ENCODE data around the gene BBS1. TPM values are rescaled to one million over a fixed set of nuclear protein-coding genes. Genes with fewer than 3 reads are reported as not detected.

The BBS1 gene
- total RNA-seq, 1 donor from 2014 or later: 18.8 TPM

GRCh38 chr11:66473167-66473566, 37.3 kb upstream of the BBS1 start:
- H3K9ac ChIP-seq (ENCODE audit: low read length): no peak overlapping the region
- Mint-ChIP-seq H3K36me3 (ENCODE audit: low read depth, unreplicated experiment) (peaks cover 14% of the 10 kb centered on the region), H3K27ac (ENCODE audit: unreplicated experiment) (no peak overlapping the region), H3K4me1 (ENCODE audit: low read depth, unreplicated experiment) (no peaks in the 10 kb centered on the region), H3K4me3 (ENCODE audit: unreplicated experiment) (no peak overlapping the region), H3K27me3 (ENCODE audit: low read depth, unreplicated experiment) (peaks cover 2% of the 10 kb centered on the region), H3K9me3 (ENCODE audit: unreplicated experiment) (no peaks in the 10 kb centered on the region)
- no peaks in the 10 kb centered on the region for H3K79me2 ChIP-seq (ENCODE audit: insufficient read depth, low read length)
- no peak for FAIRE-seq
- no peak overlapping the region for H3K4me2 ChIP-seq (ENCODE audit: low read length)
- no peak for TF ChIP-seq EZH2 (IDR thresholded peaks at IDR 0.05; ENCODE audit: insufficient read depth, low read length)
- TF ChIP-seq, protein P1, sequence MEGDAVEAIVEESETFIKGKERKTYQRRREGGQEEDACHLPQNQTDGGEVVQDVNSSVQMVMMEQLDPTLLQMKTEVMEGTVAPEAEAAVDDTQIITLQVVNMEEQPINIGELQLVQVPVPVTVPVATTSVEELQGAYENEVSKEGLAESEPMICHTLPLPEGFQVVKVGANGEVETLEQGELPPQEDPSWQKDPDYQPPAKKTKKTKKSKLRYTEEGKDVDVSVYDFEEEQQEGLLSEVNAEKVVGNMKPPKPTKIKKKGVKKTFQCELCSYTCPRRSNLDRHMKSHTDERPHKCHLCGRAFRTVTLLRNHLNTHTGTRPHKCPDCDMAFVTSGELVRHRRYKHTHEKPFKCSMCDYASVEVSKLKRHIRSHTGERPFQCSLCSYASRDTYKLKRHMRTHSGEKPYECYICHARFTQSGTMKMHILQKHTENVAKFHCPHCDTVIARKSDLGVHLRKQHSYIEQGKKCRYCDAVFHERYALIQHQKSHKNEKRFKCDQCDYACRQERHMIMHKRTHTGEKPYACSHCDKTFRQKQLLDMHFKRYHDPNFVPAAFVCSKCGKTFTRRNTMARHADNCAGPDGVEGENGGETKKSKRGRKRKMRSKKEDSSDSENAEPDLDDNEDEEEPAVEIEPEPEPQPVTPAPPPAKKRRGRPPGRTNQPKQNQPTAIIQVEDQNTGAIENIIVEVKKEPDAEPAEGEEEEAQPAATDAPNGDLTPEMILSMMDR (IDR thresholded peaks at IDR 0.05; ENCODE audit: insufficient read depth, low read depth, low read length): no peak
- H3K9me3 ChIP-seq (ENCODE audit: insufficient read depth, low read depth, low read length): no peaks in the 10 kb centered on the region
- H3K27ac ChIP-seq (ENCODE audit: low read depth, low read length): no peak overlapping the region
- H2AFZ ChIP-seq (ENCODE audit: low read depth, low read length): no peak overlapping the region
- no peaks in the 10 kb centered on the region for H3K4me1 ChIP-seq (ENCODE audit: insufficient read depth, low read length)
- no peaks in the 10 kb centered on the region for H3K27me3 ChIP-seq (ENCODE audit: insufficient read depth, low read length)
- peaks cover 12% of the 10 kb centered on the region for H4K20me1 ChIP-seq (ENCODE audit: insufficient read depth, low read length)
- DNase-seq (ENCODE audit: low read depth): no peak
- H3K36me3 ChIP-seq (ENCODE audit: insufficient read depth, low read length): no peaks in the 10 kb centered on the region
- no peak overlapping the region for H3K4me3 ChIP-seq (ENCODE audit: insufficient read depth, low read depth, low read length)

- Mint-ChIP-seq H3K27me3 (ENCODE audit: low read depth, unreplicated experiment) (peaks cover 2% of the 10 kb centered on the region), H3K4me1 (ENCODE audit: low read depth, unreplicated experiment) (no peaks in the 10 kb centered on the region), H3K27ac (ENCODE audit: unreplicated experiment) (no peak overlapping the region), H3K9me3 (ENCODE audit: unreplicated experiment) (no peaks in the 10 kb centered on the region), H3K4me3 (ENCODE audit: unreplicated experiment) (no peak overlapping the region), H3K36me3 (ENCODE audit: low read depth, unreplicated experiment) (peaks cover 14% of the 10 kb centered on the region)
- Histone ChIP-seq H3K9me3 (ENCODE audit: insufficient read depth, low read depth, low read length) (no peaks in the 10 kb centered on the region), H3K9ac (ENCODE audit: low read length) (no peak overlapping the region), H2AFZ (ENCODE audit: low read depth, low read length) (no peak overlapping the region), H3K27ac (ENCODE audit: low read depth, low read length) (no peak overlapping the region), H3K4me1 (ENCODE audit: insufficient read depth, low read length) (peaks cover under 1% of the 10 kb centered on the region), H4K20me1 (ENCODE audit: insufficient read depth, low read length) (peaks cover 14% of the 10 kb centered on the region), H3K27me3 (ENCODE audit: insufficient read depth, low read length) (no peaks in the 10 kb centered on the region), H3K79me2 (ENCODE audit: insufficient read depth, low read length) (peaks cover 6% of the 10 kb centered on the region), H3K4me3 (ENCODE audit: insufficient read depth, low read depth, low read length) (no peak overlapping the region), H3K4me2 (ENCODE audit: low read length) (no peak overlapping the region), H3K36me3 (ENCODE audit: insufficient read depth, low read length) (no peaks in the 10 kb centered on the region)
- TF ChIP-seq EZH2 (IDR thresholded peaks at IDR 0.05; ENCODE audit: insufficient read depth, low read length): no peak
- TF ChIP-seq, protein P1 (IDR thresholded peaks at IDR 0.05; ENCODE audit: insufficient read depth, low read depth, low read length): no peak
- FAIRE-seq (no peak), DNase-seq (ENCODE audit: low read depth) (no peak)
Observed at GRCh38 chr11:66473608-66474515, 36.6 kb upstream of the BBS1 start.

Measured in astrocyte (in vitro differentiated cells and primary cell).